ENCODE results near the gene TERT.

Gene TERT

GRCh38 chr5:1212881-1213280, 82.0 kb downstream of the TERT start:
- no peak overlapping the region for H3K4me2 ChIP-seq (ENCODE audit: insufficient read depth, low read length)
- H3K4me3 ChIP-seq (ENCODE audit: low read depth in 1 of 2, low read length in 2 of 2), result no peak overlapping the region
- no peaks in the 10 kb centered on the region for H3K36me3 ChIP-seq (ENCODE audit: insufficient read depth, low read length)
- no peaks in the 10 kb centered on the region for H3K27me3 ChIP-seq (ENCODE audit: insufficient read depth, low read length, poor library complexity)
- peaks cover 2% of the 10 kb centered on the region for H3K9me3 ChIP-seq (ENCODE audit: insufficient read depth, low read length, severe bottlenecking)
- H3K79me2 ChIP-seq (ENCODE audit: insufficient read depth, low read length), result no peaks in the 10 kb centered on the region
- no peak for ATAC-seq (ENCODE audit: insufficient read depth, low read depth)
- no peak overlapping the region for H3K27ac ChIP-seq (ENCODE audit: low read length)
- H4K20me1 ChIP-seq (ENCODE audit: insufficient read depth, low read length), result no peaks in the 10 kb centered on the region
- H3K9ac ChIP-seq (ENCODE audit: low read depth, low read length), result no peak overlapping the region
- DNase-seq, result no peak
- TF ChIP-seq EZH2 (IDR thresholded peaks at IDR 0.05; ENCODE audit: borderline replicate concordance, low read depth, low read length, severe bottlenecking), result no peak
- no peak for TF ChIP-seq CTCF (IDR thresholded peaks at IDR 0.05; ENCODE audit: borderline replicate concordance, extremely low read depth, low read length, poor library complexity, severe bottlenecking)
- H2AFZ ChIP-seq (ENCODE audit: low read depth, low read length), result no peak overlapping the region
- H3K4me1 ChIP-seq (ENCODE audit: insufficient read depth, low read length), result peaks cover 9% of the 10 kb centered on the region

DNA sequence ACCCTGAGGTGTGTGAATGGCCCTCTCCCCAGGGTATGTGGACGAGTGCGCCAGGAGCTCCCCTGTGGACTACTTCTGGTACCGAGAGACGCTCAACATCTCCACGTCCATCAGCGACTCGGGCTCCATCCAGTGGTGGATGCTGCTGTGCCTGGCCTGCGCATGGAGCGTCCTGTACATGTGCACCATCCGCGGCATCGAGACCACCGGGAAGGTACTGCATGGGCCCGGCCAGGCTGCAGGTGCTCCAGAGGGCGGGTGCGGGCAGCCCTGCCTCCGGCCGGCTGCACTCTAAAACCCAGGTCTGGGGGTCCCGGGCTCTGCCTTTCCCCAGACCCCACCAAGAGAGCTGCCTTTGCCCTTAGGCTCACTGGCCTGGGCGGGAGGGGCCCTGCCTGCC, 82.6 kb downstream of the TERT start:
- H3K4me3 ChIP-seq (ENCODE audit: low read depth in 1 of 2, low read length in 2 of 2), result no peak overlapping the region
- H4K20me1 ChIP-seq (ENCODE audit: insufficient read depth, low read length), result no peaks in the 10 kb centered on the region
- H3K4me1 ChIP-seq (ENCODE audit: insufficient read depth, low read length), result peaks cover 3% of the 10 kb centered on the region
- no peaks in the 10 kb centered on the region for H3K27me3 ChIP-seq (ENCODE audit: insufficient read depth, low read length, poor library complexity)
- no peaks in the 10 kb centered on the region for H3K36me3 ChIP-seq (ENCODE audit: insufficient read depth, low read length)
- H3K27ac ChIP-seq (ENCODE audit: low read length), result no peak overlapping the region
- no peak overlapping the region for H3K9ac ChIP-seq (ENCODE audit: low read depth, low read length)
- ATAC-seq (ENCODE audit: insufficient read depth, low read depth) (no peak), DNase-seq (no peak)
- peaks cover 2% of the 10 kb centered on the region for H3K9me3 ChIP-seq (ENCODE audit: insufficient read depth, low read length, severe bottlenecking)
- H3K79me2 ChIP-seq (ENCODE audit: insufficient read depth, low read length), result no peaks in the 10 kb centered on the region
- no peak overlapping the region for H2AFZ ChIP-seq (ENCODE audit: low read depth, low read length)
- TF ChIP-seq CTCF (IDR thresholded peaks at IDR 0.05; ENCODE audit: borderline replicate concordance, extremely low read depth, low read length, poor library complexity, severe bottlenecking) (no peak), EZH2 (IDR thresholded peaks at IDR 0.05; ENCODE audit: borderline replicate concordance, low read depth, low read length, severe bottlenecking) (no peak)
- no peak overlapping the region for H3K4me2 ChIP-seq (ENCODE audit: insufficient read depth, low read length)

DNA sequence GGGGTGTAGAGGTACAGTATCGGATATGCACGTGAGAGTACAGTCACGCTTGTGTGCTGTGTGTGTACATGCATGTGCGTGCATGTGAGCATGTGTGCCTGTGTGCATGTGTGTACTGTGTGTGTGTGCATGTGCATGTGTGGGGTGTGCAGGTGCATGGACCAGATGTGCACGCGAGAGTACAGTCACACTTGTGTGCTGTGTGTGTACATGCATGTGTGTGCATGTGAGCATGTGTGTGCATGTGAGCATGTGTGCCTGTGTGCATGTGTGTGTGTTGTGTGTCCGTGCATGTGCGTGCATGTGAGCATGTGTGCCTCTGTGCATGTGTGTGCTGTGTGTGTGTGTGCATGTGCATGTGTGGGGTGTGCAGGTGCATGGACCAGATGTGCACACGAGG, 83.2 kb downstream of the TERT start:
- no peak overlapping the region for H2AFZ ChIP-seq (ENCODE audit: low read depth, low read length)
- ATAC-seq (ENCODE audit: insufficient read depth, low read depth), result no peak
- no peak overlapping the region for H3K27ac ChIP-seq (ENCODE audit: low read length)
- no peaks in the 10 kb centered on the region for H4K20me1 ChIP-seq (ENCODE audit: insufficient read depth, low read length)
- H3K79me2 ChIP-seq (ENCODE audit: insufficient read depth, low read length), result no peaks in the 10 kb centered on the region
- H3K4me1 ChIP-seq (ENCODE audit: insufficient read depth, low read length), result no peaks in the 10 kb centered on the region
- H3K27me3 ChIP-seq (ENCODE audit: insufficient read depth, low read length, poor library complexity), result no peaks in the 10 kb centered on the region
- no peak overlapping the region for H3K4me2 ChIP-seq (ENCODE audit: insufficient read depth, low read length)
- H3K4me3 ChIP-seq (ENCODE audit: low read depth in 1 of 2, low read length in 2 of 2), result no peak overlapping the region
- H3K36me3 ChIP-seq (ENCODE audit: insufficient read depth, low read length), result no peaks in the 10 kb centered on the region
- no peak for DNase-seq
- H3K9ac ChIP-seq (ENCODE audit: low read depth, low read length), result no peak overlapping the region
- peaks cover 2% of the 10 kb centered on the region for H3K9me3 ChIP-seq (ENCODE audit: insufficient read depth, low read length, severe bottlenecking)
- TF ChIP-seq CTCF (IDR thresholded peaks at IDR 0.05; ENCODE audit: borderline replicate concordance, extremely low read depth, low read length, poor library complexity, severe bottlenecking) (no peak), EZH2 (IDR thresholded peaks at IDR 0.05; ENCODE audit: borderline replicate concordance, low read depth, low read length, severe bottlenecking) (no peak)

GRCh38 chr5:1210832-1211251, 84.0 kb downstream of the TERT start:
- Histone ChIP-seq H3K4me1 (ENCODE audit: insufficient read depth, low read length) (no peaks in the 10 kb centered on the region), H3K79me2 (ENCODE audit: insufficient read depth, low read length) (no peaks in the 10 kb centered on the region), H3K9me3 (ENCODE audit: insufficient read depth, low read length, severe bottlenecking) (peaks cover 2% of the 10 kb centered on the region), H3K27me3 (ENCODE audit: insufficient read depth, low read length, poor library complexity) (no peaks in the 10 kb centered on the region), H3K27ac (ENCODE audit: low read length) (no peak overlapping the region), H3K9ac (ENCODE audit: low read depth, low read length) (no peak overlapping the region), H4K20me1 (ENCODE audit: insufficient read depth, low read length) (no peaks in the 10 kb centered on the region), H3K36me3 (ENCODE audit: insufficient read depth, low read length) (no peaks in the 10 kb centered on the region), H2AFZ (ENCODE audit: low read depth, low read length) (no peak overlapping the region), H3K4me2 (ENCODE audit: insufficient read depth, low read length) (no peak overlapping the region), H3K4me3 (ENCODE audit: low read depth in 1 of 2, low read length in 2 of 2) (no peak overlapping the region)
- ATAC-seq (ENCODE audit: insufficient read depth, low read depth) (no peak), DNase-seq (no peak)
- no peak for TF ChIP-seq EZH2 (IDR thresholded peaks at IDR 0.05; ENCODE audit: borderline replicate concordance, low read depth, low read length, severe bottlenecking)
- no peak for TF ChIP-seq CTCF (IDR thresholded peaks at IDR 0.05; ENCODE audit: borderline replicate concordance, extremely low read depth, low read length, poor library complexity, severe bottlenecking)
